ENCODE measurements around the gene CES4A.

CES4A gene

GRCh38 chr16:67052399-67052798 is 64.0 kb downstream of the CES4A start:
- TF ChIP-seq, protein P1, sequence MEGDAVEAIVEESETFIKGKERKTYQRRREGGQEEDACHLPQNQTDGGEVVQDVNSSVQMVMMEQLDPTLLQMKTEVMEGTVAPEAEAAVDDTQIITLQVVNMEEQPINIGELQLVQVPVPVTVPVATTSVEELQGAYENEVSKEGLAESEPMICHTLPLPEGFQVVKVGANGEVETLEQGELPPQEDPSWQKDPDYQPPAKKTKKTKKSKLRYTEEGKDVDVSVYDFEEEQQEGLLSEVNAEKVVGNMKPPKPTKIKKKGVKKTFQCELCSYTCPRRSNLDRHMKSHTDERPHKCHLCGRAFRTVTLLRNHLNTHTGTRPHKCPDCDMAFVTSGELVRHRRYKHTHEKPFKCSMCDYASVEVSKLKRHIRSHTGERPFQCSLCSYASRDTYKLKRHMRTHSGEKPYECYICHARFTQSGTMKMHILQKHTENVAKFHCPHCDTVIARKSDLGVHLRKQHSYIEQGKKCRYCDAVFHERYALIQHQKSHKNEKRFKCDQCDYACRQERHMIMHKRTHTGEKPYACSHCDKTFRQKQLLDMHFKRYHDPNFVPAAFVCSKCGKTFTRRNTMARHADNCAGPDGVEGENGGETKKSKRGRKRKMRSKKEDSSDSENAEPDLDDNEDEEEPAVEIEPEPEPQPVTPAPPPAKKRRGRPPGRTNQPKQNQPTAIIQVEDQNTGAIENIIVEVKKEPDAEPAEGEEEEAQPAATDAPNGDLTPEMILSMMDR (IDR thresholded peaks at IDR 0.05; ENCODE audit: extremely low read depth, missing control alignments) = no peak
- no peak for DNase-seq (ENCODE audit: low spot score)

DNA sequence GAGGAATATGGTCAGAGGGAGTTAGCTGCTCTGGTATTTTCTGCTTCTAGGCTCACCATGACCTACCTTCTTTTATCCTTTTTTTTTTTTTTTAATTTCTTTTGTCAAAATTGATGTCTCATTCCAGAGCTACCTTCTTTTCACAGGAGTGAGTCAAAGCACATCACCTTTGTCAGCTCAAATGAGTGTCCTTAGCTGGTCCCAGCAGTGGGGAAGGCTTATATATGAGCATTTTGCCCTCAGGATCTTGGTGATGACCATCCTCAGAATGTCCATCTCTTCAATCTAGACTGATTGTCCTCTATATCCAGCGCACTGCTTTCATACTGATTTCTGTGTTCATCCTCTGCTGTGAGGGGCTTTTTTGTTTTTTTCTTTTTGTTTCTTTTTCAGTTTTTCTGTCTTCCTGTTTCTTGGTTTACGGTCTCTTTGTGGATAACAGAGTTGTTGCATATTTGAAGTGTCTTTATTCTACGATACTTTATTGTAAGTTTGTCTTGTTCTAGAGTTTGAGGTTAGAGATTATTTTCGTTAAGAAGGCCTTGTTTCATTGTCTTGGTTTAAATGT is 65.5 kb downstream of the CES4A start:
- TF ChIP-seq, protein P1 (IDR thresholded peaks at IDR 0.05; ENCODE audit: extremely low read depth, missing control alignments) = no peak
- DNase-seq (ENCODE audit: low spot score) = no peak

DNA sequence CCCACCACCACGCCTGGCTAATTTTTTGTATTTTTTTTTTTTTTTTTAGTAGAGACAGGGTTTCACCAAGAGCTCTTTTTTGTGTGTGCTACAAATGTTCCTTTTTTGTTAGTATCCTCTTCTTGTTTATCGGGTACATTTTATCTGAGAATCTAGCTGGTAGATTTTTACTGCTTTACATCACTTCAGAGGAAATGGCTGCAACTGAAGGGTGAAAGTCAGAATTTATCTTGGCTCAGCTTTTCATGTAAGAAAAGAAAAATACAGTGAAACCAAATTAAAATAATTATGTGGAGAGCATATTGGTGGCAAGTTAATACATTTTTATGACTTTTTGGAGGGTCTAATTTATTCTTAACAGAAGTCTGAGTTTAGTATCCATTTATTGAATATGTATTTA is 66.5 kb downstream of the CES4A start:
- TF ChIP-seq, protein P1 (IDR thresholded peaks at IDR 0.05; ENCODE audit: extremely low read depth, missing control alignments) = no peak

DNA sequence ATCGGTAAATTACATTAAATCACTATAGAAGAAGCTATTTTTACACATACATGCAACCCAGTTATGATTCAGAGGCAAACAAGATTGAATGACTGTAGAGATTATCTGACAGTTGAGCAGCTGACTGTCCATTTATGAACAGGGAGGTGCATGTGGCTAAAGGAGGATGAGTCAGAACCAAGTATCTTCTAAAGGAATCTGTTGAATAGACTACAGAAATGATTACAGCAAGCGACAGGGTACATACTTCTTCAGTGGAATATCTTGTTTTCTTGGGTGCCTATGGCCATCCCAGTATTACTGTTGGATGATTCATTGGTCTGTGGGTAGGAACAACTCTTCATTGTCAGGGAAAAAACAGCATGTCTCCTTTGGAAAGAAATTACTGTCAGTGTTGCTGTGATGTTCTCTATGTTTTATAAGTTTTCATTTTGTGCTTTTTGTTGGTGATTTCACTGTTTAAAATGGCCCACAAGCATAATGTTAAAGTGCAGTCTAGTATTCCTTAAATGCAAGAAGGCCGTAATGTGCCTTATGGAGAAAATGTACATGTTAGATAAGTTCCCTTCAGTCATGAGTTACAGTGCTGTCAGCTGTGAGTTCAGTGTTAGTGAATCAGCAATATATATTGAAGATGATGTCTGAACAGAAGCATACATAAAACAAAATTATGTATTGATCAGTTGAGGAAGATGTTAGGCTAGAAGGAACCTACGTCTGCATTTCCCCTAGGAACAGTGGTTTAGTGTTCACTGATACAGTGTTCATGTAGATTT is 67.5 kb downstream of the CES4A start:
- TF ChIP-seq, protein P1 (IDR thresholded peaks at IDR 0.05; ENCODE audit: extremely low read depth, missing control alignments) = no peak
- peak; percentile 23 for DNase-seq (ENCODE audit: low spot score)

More for the DNA sequence above, 66.5 kb downstream of the CES4A start:
- no peak for DNase-seq (ENCODE audit: low spot score)

Data from GM20000 (cell line).